HCT116 (cell line): ENCODE measurements around the gene TECTA. TPM values are rescaled to one million over a fixed set of nuclear protein-coding genes. Genes with fewer than 3 reads are reported as not detected.

Experiments used
- ATAC-seq: fragments of 200-7000 bp; cut with Tn5 transposase; 2 replicates; pipeline ENCODE4 v1.9.1; 2020; ENCODE audit warnings: mild to moderate bottlenecking, moderate library complexity
- BruUV-seq: library from RNA; stranded (reverse); fragments of 400-500 nt; replicated peaks from 2 replicates; lab custom pipeline; 2021; lab: Mats Ljungman, UMichigan
- CTCF ChIA-PET: fragments of 300-600 bp; sonication (Branson Sonifier 250); formaldehyde crosslinking; loops from one replicate; lab custom pipeline; 2021; ENCODE audit warnings: antibody characterized with exemption; lab: Charles Lee
- POLR2A ChIA-PET: fragments of 300-600, 350-600 bp; sonication (Branson Sonifier 250); formaldehyde crosslinking; loops from one replicate; lab custom pipeline; 2021; ENCODE audit warnings: antibody characterized with exemption; lab: Charles Lee
- RAD21 ChIA-PET, 2 experiments: fragments of 300-600 bp; sonication (Branson Sonifier 250); formaldehyde crosslinking; loops; one replicate each; lab custom pipeline; 2023; ENCODE audit warnings: low total read pairs in 2 of 2; ENCODE audit not compliant: uncharacterized antibody in 2 of 2, unreplicated experiment in 2 of 2, low non-redundant PET in 1 of 2; lab: Charles Lee
- DNase-seq: peaks from one replicate; pipeline ENCODE4 v3.0.0-alpha.2; 2010; ENCODE audit warnings: low read depth, low spot score
- H2AFZ ChIP-seq: fragments of 200-600 bp; shearing (Covaris generic), sonication (generic); 2 replicates; pipeline ENCODE4 v1.6.1; 2017; ENCODE audit warnings: low read depth, mixed run types, mixed read lengths, antibody characterized with exemption, low read length; ENCODE audit not compliant: poor library complexity, severe bottlenecking
- H3K27ac ChIP-seq: 2 replicates; pipeline ENCODE4 v1.5.1; 2012; ENCODE audit warnings: low read depth, low read length
- H3K27me3 ChIP-seq: fragments of 200-600 bp; sonication (generic); 2 replicates; pipeline ENCODE4 v1.6.1; 2016; ENCODE audit warnings: mixed run types, low read length, mixed read lengths; ENCODE audit not compliant: insufficient read depth
- H3K36me3 ChIP-seq, 2 experiments: fragments of 200-500 bp in 1 of 2; fragments of 200-600 bp in 1 of 2; sonication (Bioruptor generic) in 1 of 2; sonication (generic) in 1 of 2; 2 replicates each; pipeline versions ENCODE4 v1.5.1 to v1.6.1; 2014 to 2016; ENCODE audit warnings: low read length in 2 of 2, inconsistent platforms in 1 of 2, mixed read lengths in 1 of 2, mixed run types in 1 of 2; ENCODE audit not compliant: insufficient read depth in 2 of 2, control insufficient read depth in 1 of 2
- H3K4me1 ChIP-seq, 2 experiments: fragments of 200-600 bp in 1 of 2; sonication (generic) in 1 of 2; 2 replicates each; pipeline versions ENCODE4 v1.5.1 to v1.6.1; 2012 to 2017; ENCODE audit warnings: low read length in 2 of 2, inconsistent platforms in 1 of 2, mild to moderate bottlenecking in 1 of 2, mixed read lengths in 1 of 2, mixed run types in 1 of 2, moderate library complexity in 1 of 2; ENCODE audit not compliant: insufficient read depth in 2 of 2, control insufficient read depth in 1 of 2
- H3K4me2 ChIP-seq: fragments of 200-600 bp; sonication (generic); 2 replicates; pipeline ENCODE4 v1.6.1; 2017; ENCODE audit warnings: mixed run types, low read length, mixed read lengths
- H3K4me3 ChIP-seq, 2 experiments: fragments of 200-600 bp in 1 of 2; sonication (generic) in 1 of 2; replicated peaks in 1 of 2; 2 replicates each; pipeline ENCODE4 v1.5.1; 2011 to 2016; ENCODE audit warnings: low read length in 2 of 2, control low read depth in 1 of 2, low read depth in 1 of 2, mild to moderate bottlenecking in 1 of 2, mixed read lengths in 1 of 2, mixed run types in 1 of 2
- H3K79me2 ChIP-seq: fragments of 200-600 bp; sonication (generic); 2 replicates; pipeline ENCODE4 v1.6.1; 2017; ENCODE audit warnings: mild to moderate bottlenecking, mixed run types, low read length, moderate library complexity, mixed read lengths; ENCODE audit not compliant: insufficient read depth
- H3K9ac ChIP-seq: fragments of 200-600 bp; sonication (generic); 2 replicates; pipeline ENCODE4 v1.6.1; 2016; ENCODE audit warnings: low read length, mixed read lengths
- H3K9me2 ChIP-seq: fragments of 200-600 bp; sonication (generic), shearing (Covaris generic); 2 replicates; pipeline ENCODE4 v1.6.1; 2017; ENCODE audit warnings: mixed run types, mild to moderate bottlenecking, moderate library complexity; ENCODE audit not compliant: insufficient read depth
- H3K9me3 ChIP-seq, 2 experiments: fragments of 200-500 bp in 1 of 2; fragments of 200-600 bp in 1 of 2; sonication (Bioruptor generic) in 1 of 2; sonication (generic) in 1 of 2; 2 replicates each; pipeline ENCODE4 v1.6.1; 2014 to 2017; ENCODE audit warnings: low read length in 2 of 2, mixed read lengths in 2 of 2, inconsistent platforms in 1 of 2, low read depth in 1 of 2, mild to moderate bottlenecking in 1 of 2, mixed run types in 1 of 2, moderate library complexity in 1 of 2; ENCODE audit not compliant: control insufficient read depth in 1 of 2, insufficient read depth in 1 of 2
- H4K20me1 ChIP-seq: fragments of 200-600 bp; sonication (generic), shearing (Covaris generic); 2 replicates; pipeline ENCODE4 v1.6.1; 2017; ENCODE audit warnings: mixed run types, mild to moderate bottlenecking, moderate library complexity; ENCODE audit not compliant: insufficient read depth
- CBX3 ChIP-seq: IDR thresholded peaks from 2 replicates; pipeline ENCODE4 v1.6.1; 2012; ENCODE audit warnings: low read depth
- FOSL1 ChIP-seq: IDR thresholded peaks from 2 replicates; pipeline ENCODE4 v1.6.1; 2012; ENCODE audit warnings: low read depth
- JUND ChIP-seq: IDR thresholded peaks from 2 replicates; pipeline ENCODE4 v1.6.1; 2012
- POLR2AphosphoS5 ChIP-seq: IDR thresholded peaks from 2 replicates; pipeline ENCODE4 v1.6.1; 2011; ENCODE audit warnings: mild to moderate bottlenecking, low read depth, low read length, moderate library complexity
- SIN3A ChIP-seq: IDR thresholded peaks from 2 replicates; pipeline ENCODE4 v1.6.1; 2012; ENCODE audit warnings: low read depth
- SP1 ChIP-seq: IDR thresholded peaks from 2 replicates; pipeline ENCODE4 v1.6.1; 2012; ENCODE audit warnings: low read depth
- SRF ChIP-seq: IDR thresholded peaks from 2 replicates; pipeline ENCODE4 v1.6.1; 2012; ENCODE audit warnings: low read depth
- TCF7L2 ChIP-seq: IDR thresholded peaks from 2 replicates; pipeline ENCODE4 v1.7.0; 2011; ENCODE audit warnings: borderline replicate concordance, inconsistent platforms; ENCODE audit not compliant: insufficient read depth, insufficient read length; ENCODE audit errors: extremely low read depth
- ZFX ChIP-seq: fragments of 450-650 bp; IDR thresholded peaks from 2 replicates; pipeline ENCODE4 v1.6.1; 2017
- intact Hi-C: fragments of 100-400 bp; cut with micrococcal nuclease; formaldehyde crosslinking; loops from 2 replicates; pipeline ENCODE4 v1.10.0; 2022
- total RNA-seq: library from RNA; stranded (reverse); gene quantifications from one replicate; pipeline ENCODE4 v1.2.1, GENCODE V29; 2021; ENCODE audit not compliant: unreplicated experiment

Gene TECTA
- total RNA-seq, 1 experiment from 2014 or later = 0.81 TPM

DNA sequence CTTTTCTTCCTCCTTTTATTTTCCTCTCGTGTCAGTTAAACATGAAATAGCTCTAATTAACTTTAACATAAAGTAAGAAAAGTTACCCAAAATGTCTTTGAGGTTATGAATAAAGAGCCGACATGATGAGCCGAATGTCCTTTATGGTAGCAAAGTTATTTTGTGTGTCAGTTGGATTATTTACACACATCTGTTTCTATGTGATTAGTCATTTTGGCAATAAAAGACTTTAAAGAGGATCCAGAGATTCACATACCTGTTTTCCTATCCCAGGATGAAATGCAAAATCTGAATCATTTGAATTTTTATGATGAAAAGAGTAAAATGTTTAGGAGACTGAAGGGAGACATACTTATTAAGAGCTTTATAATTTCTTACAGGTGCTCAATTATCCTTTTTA is 34.0 kb upstream of the TECTA start:
- H3K9me3 ChIP-seq = no peaks in the 10 kb centered on the region; a peak in 1 of 4 replicates
- H3K27me3 ChIP-seq = no peaks in the 10 kb centered on the region
- no peak overlapping the region for H3K4me3 ChIP-seq
- H3K4me2 ChIP-seq = no peak overlapping the region
- H3K9me2 ChIP-seq = no peaks in the 10 kb centered on the region
- no peak overlapping the region for H3K27ac ChIP-seq
- intact Hi-C loops = no loop called here
- H3K9ac ChIP-seq = no peak overlapping the region
- BruUV-seq = no TSS peak
- H2AFZ ChIP-seq = no peak overlapping the region
- ChIA-PET RAD21 (no interaction called here), POLR2A (no interaction called here), CTCF (no interaction called here)
- H3K36me3 ChIP-seq = peaks cover 1 to 15% of the 10 kb centered on the region in 2 experiments; a peak in 2 of 4 replicates
- DNase-seq (no peak), ATAC-seq (no peak)
- H3K4me1 ChIP-seq = no peaks in the 10 kb centered on the region
- no peaks in the 10 kb centered on the region for H3K79me2 ChIP-seq
- no peaks in the 10 kb centered on the region for H4K20me1 ChIP-seq
- TF ChIP-seq SIN3A (no peak), SRF (no peak)

- H3K4me3 ChIP-seq = no peak overlapping the region
- ATAC-seq (no peak), DNase-seq (no peak)
- ChIA-PET RAD21 (no interaction called here), CTCF (no interaction called here), POLR2A (no interaction called here)
- no peaks in the 10 kb centered on the region for H3K27me3 ChIP-seq
- no peak overlapping the region for H3K9ac ChIP-seq
- no peaks in the 10 kb centered on the region for H3K4me1 ChIP-seq
- no peaks in the 10 kb centered on the region for H3K9me2 ChIP-seq
- peaks cover 0 to 15% of the 10 kb centered on the region in 2 experiments; a peak in 2 of 4 replicates for H3K36me3 ChIP-seq
- H2AFZ ChIP-seq = no peak overlapping the region
- no peak overlapping the region for H3K4me2 ChIP-seq
- H3K9me3 ChIP-seq = no peaks in the 10 kb centered on the region; a peak in 1 of 4 replicates
- TF ChIP-seq TCF7L2 (no peak), CBX3 (no peak), JUND (no peak), FOSL1 (no peak), POLR2AphosphoS5 (no peak), SIN3A (no peak), ZFX (no peak), SP1 (no peak)
- no peaks in the 10 kb centered on the region for H3K79me2 ChIP-seq
- H3K27ac ChIP-seq = no peak overlapping the region
- intact Hi-C loops = no loop called here
- no TSS peak for BruUV-seq
- H4K20me1 ChIP-seq = no peaks in the 10 kb centered on the region
These were observed 33.6 kb upstream of the TECTA start for GRCh38 chr11:121067453-121067852.
